HepG2 (cell line): ENCODE measurements around the gene FOXA1. TPM values are rescaled to one million over a fixed set of nuclear protein-coding genes. Genes with fewer than 3 reads are reported as not detected.
A peak's percentile ranks its signal among the peaks of the same experiment; 100 is the strongest.

Experiments used
- ATF7-NPFF ChIP-seq: sonication (generic); formaldehyde crosslinking; IDR thresholded peaks from 2 replicates; pipeline ENCODE4 v1.8.1; 2023; ENCODE audit warnings: mild to moderate bottlenecking, low read depth, missing genetic modification reagents, moderate library complexity
- GFI1 ChIP-seq: sonication (generic); formaldehyde crosslinking; IDR thresholded peaks from 2 replicates; pipeline ENCODE4 v1.5.0; 2020; ENCODE audit warnings: missing genetic modification reagents, mild to moderate bottlenecking, borderline replicate concordance
- KLF6 ChIP-seq: IDR thresholded peaks from 2 replicates; pipeline ENCODE4 v1.8.0; 2016; ENCODE audit warnings: missing biosample characterization, missing genetic modification reagents
- RORA ChIP-seq: sonication (generic); formaldehyde crosslinking; IDR thresholded peaks from 2 replicates; pipeline ENCODE4 v1.5.0; 2020; ENCODE audit warnings: mild to moderate bottlenecking, missing genetic modification reagents, moderate library complexity
- SALL1 ChIP-seq: sonication (generic); formaldehyde crosslinking; IDR thresholded peaks from 2 replicates; pipeline ENCODE4 v1.8.0; 2022; ENCODE audit warnings: mild to moderate bottlenecking, missing genetic modification reagents
- TFDP2 ChIP-seq: sonication (generic); formaldehyde crosslinking; IDR thresholded peaks from 2 replicates; pipeline ENCODE4 v1.4.0; 2020; ENCODE audit warnings: missing genetic modification reagents
- ZEB1 ChIP-seq: IDR thresholded peaks from 2 replicates; pipeline ENCODE4 v1.6.1; 2012; ENCODE audit warnings: mild to moderate bottlenecking, low read depth, inconsistent platforms; ENCODE audit not compliant: insufficient replicate concordance
- ZFP36L2 ChIP-seq: sonication (generic); formaldehyde crosslinking; IDR thresholded peaks from 2 replicates; pipeline ENCODE4 v1.4.0; 2020; ENCODE audit warnings: missing genetic modification reagents
- ZNF10 ChIP-seq: sonication (generic); formaldehyde crosslinking; IDR thresholded peaks from 2 replicates; pipeline ENCODE4 v1.4.0; 2020; ENCODE audit warnings: mild to moderate bottlenecking, low read depth, missing genetic modification reagents, borderline replicate concordance
- ZNF260 ChIP-seq: sonication (generic); formaldehyde crosslinking; IDR thresholded peaks from 2 replicates; pipeline ENCODE4 v1.4.0; 2020; ENCODE audit warnings: missing genetic modification reagents, low read depth, mild to moderate bottlenecking, borderline replicate concordance
- ZNF660 ChIP-seq: sonication (generic); formaldehyde crosslinking; IDR thresholded peaks from 2 replicates; pipeline ENCODE4 v1.5.1; 2020; ENCODE audit warnings: mild to moderate bottlenecking, low read depth, missing genetic modification reagents, borderline replicate concordance
- ZNF709 ChIP-seq: sonication (generic); formaldehyde crosslinking; IDR thresholded peaks from 2 replicates; pipeline ENCODE4 v1.5.0; 2020; ENCODE audit warnings: mild to moderate bottlenecking, missing genetic modification reagents
- ZSCAN22 ChIP-seq: sonication (generic); formaldehyde crosslinking; IDR thresholded peaks from 2 replicates; pipeline ENCODE4 v1.4.0; 2020; ENCODE audit warnings: mild to moderate bottlenecking, missing genetic modification reagents
- ZSCAN30 ChIP-seq: sonication (generic); formaldehyde crosslinking; IDR thresholded peaks from 2 replicates; pipeline ENCODE4 v1.5.0; 2020; ENCODE audit warnings: mild to moderate bottlenecking, missing genetic modification reagents
- ZSCAN9 ChIP-seq: IDR thresholded peaks from 2 replicates; pipeline ENCODE4 v1.6.1; 2016; ENCODE audit warnings: borderline replicate concordance
- polyA plus RNA-seq, 8 experiments: library from polyadenylated mRNA; depleted of rRNA in 3 of 8; stranded (reverse) in 7 of 8; unstranded in 1 of 8; fragments of >200 nt; fragmentation: Illumina TruSeq in 4 of 8; extraction: Trizol in 4 of 8; gene quantifications; 2 replicates each; pipeline versions ENCODE4 v1.2.1 to v1.2.3, GENCODE V29; 2011 to 2016; ENCODE audit warnings: low read depth in 4 of 8, missing spikeins in 1 of 8, mixed read lengths in 1 of 8; ENCODE audit not compliant: insufficient read depth in 1 of 8
- total RNA-seq, 5 experiments: library from RNA; depleted of rRNA; stranded (reverse); fragments of >200 nt; fragmentation: Illumina TruSeq; extraction: Trizol; gene quantifications; 2 replicates each; pipeline ENCODE4 v1.2.3, GENCODE V29; 2016; ENCODE audit warnings: low read depth in 1 of 5
- TF ChIP-seq, protein P1 (sequence below): sonication (generic); formaldehyde crosslinking; IDR thresholded peaks from 2 replicates; pipeline ENCODE4 v1.5.0; 2020; ENCODE audit warnings: mild to moderate bottlenecking, missing genetic modification reagents, borderline replicate concordance
- TF ChIP-seq, protein P2 (sequence below): sonication (generic); formaldehyde crosslinking; IDR thresholded peaks from 2 replicates; pipeline ENCODE4 v1.4.0; 2020; ENCODE audit warnings: missing genetic modification reagents

FOXA1 gene
- total and polyA plus RNA-seq, 2 of the 13 experiments (the other 11 are each of a cell fraction or from before 2014, with no cell fraction given): 43.4 to 58.6 TPM

- TF ChIP-seq, protein P1, sequence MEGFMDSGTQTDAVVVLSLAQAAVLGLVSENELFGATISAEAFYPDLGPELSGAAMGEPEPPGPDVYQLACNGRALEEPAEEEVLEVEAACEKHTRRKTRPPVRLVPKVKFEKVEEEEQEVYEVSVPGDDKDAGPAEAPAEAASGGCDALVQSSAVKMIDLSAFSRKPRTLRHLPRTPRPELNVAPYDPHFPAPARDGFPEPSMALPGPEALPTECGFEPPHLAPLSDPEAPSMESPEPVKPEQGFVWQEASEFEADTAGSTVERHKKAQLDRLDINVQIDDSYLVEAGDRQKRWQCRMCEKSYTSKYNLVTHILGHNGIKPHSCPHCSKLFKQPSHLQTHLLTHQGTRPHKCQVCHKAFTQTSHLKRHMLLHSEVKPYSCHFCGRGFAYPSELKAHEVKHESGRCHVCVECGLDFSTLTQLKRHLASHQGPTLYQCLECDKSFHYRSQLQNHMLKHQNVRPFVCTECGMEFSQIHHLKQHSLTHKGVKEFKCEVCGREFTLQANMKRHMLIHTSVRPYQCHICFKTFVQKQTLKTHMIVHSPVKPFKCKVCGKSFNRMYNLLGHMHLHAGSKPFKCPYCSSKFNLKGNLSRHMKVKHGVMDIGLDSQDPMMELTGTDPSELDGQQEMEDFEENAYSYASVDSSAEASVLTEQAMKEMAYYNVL (CRISPR knock-in tag): peak; percentile 15; the same call in 1 of the 2 replicates
- TF ChIP-seq TFDP2 (CRISPR knock-in tag): peak; percentile 83
- TF ChIP-seq ZSCAN9 (CRISPR knock-in tag): no peak
- TF ChIP-seq SALL1 (CRISPR knock-in tag): peak; percentile 31; the same call in 1 of the 2 replicates
- no peak for TF ChIP-seq ZEB1
- no peak for TF ChIP-seq ZNF10
- TF ChIP-seq ZSCAN30 (CRISPR knock-in tag): 0 out of 2 replicates have a peak, but pooled peaks have one; percentile 7
- TF ChIP-seq RORA (CRISPR knock-in tag): no peak
- 0 out of 2 replicates have a peak, but pooled peaks have one; percentile 47 for TF ChIP-seq ZNF660 (CRISPR knock-in tag)
- TF ChIP-seq ZFP36L2 (CRISPR knock-in tag): no peak
- TF ChIP-seq GFI1 (CRISPR knock-in tag): no peak; the same call in 1 of the 2 replicates
- TF ChIP-seq ZSCAN22 (CRISPR knock-in tag): no peak
- TF ChIP-seq ATF7-NPFF (CRISPR knock-in tag): peak; percentile 80
- peak; percentile 90 for TF ChIP-seq KLF6
- no peak for TF ChIP-seq ZNF709 (CRISPR knock-in tag)
- no peak for TF ChIP-seq ZNF260 (CRISPR knock-in tag)
- TF ChIP-seq, protein P2, sequence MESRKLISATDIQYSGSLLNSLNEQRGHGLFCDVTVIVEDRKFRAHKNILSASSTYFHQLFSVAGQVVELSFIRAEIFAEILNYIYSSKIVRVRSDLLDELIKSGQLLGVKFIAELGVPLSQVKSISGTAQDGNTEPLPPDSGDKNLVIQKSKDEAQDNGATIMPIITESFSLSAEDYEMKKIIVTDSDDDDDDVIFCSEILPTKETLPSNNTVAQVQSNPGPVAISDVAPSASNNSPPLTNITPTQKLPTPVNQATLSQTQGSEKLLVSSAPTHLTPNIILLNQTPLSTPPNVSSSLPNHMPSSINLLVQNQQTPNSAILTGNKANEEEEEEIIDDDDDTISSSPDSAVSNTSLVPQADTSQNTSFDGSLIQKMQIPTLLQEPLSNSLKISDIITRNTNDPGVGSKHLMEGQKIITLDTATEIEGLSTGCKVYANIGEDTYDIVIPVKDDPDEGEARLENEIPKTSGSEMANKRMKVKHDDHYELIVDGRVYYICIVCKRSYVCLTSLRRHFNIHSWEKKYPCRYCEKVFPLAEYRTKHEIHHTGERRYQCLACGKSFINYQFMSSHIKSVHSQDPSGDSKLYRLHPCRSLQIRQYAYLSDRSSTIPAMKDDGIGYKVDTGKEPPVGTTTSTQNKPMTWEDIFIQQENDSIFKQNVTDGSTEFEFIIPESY: no peak; the same call in 1 of the 2 replicates
Measured at GRCh38 chr14:37594971-37595808, at the start of gene FOXA1, which contains the start of gene TTC6 (continued).
